Fibroblast of villous mesenchyme (primary cell): Measurements from ENCODE around the gene TMEM150A. TPM values are rescaled to one million over a fixed set of nuclear protein-coding genes. Genes with fewer than 3 reads are reported as not detected.
A peak's percentile ranks its signal among the peaks of the same experiment; 100 is the strongest.
"Not testable (repeated sequence)": the region's sequence is repeated elsewhere in the genome, so short reads cannot be mapped to it uniquely, and the experiment has no call there.

Source experiments
- DNase-seq: peaks from one replicate; pipeline ENCODE4 v3.0.0-alpha.2; 2010; ENCODE audit warnings: low read depth
- H3K4me3 ChIP-seq: 2 replicates; pipeline ENCODE4 v1.5.1; 2011; ENCODE audit warnings: low read depth, mild to moderate bottlenecking, low read length
- CTCF ChIP-seq: IDR thresholded peaks from 2 replicates; pipeline ENCODE4 v1.5.1; 2012; ENCODE audit warnings: low read depth, mild to moderate bottlenecking, low read length; ENCODE audit not compliant: insufficient read depth
- total RNA-seq: library from RNA; depleted of rRNA; stranded (reverse); fragments of >200 nt; gene quantifications from 2 replicates; pipeline ENCODE4 v1.2.3, GENCODE V29; 2012

The TMEM150A gene
- total RNA-seq, 1 donor, result 8.6 TPM

- TF ChIP-seq CTCF, result no peak
- DNase-seq, result peak; percentile 66
- H3K4me3 ChIP-seq, result no peak overlapping the region
Observed at GRCh38 chr2:85628658-85629057, 26.2 kb upstream of the TMEM150A start.

- TF ChIP-seq CTCF, result no peak
- H3K4me3 ChIP-seq, result no peak overlapping the region
- no peak for DNase-seq
Observed at GRCh38 chr2:85623991-85624390, 21.5 kb upstream of the TMEM150A start.

GRCh38 chr2:85621338-85621737 is 18.8 kb upstream of the TMEM150A start:
- DNase-seq, result no peak
- TF ChIP-seq CTCF, result no peak
- H3K4me3 ChIP-seq, result no peak overlapping the region

- no peak overlapping the region for H3K4me3 ChIP-seq
- TF ChIP-seq CTCF, result no peak
- DNase-seq, result no peak
Observed at GRCh38 chr2:85619617-85620016, 17.1 kb upstream of the TMEM150A start.

- H3K4me3 ChIP-seq, DNase-seq: not testable (repeated sequence)
Observed at GRCh38 chr2:85617723-85618122, 15.2 kb upstream of the TMEM150A start.

GRCh38 chr2:85615413-85615728 is 12.9 kb upstream of the TMEM150A start:
- H3K4me3 ChIP-seq, result no peak overlapping the region
- no peak for TF ChIP-seq CTCF
- DNase-seq, result no peak

- not testable (repeated sequence) for H3K4me3 ChIP-seq, DNase-seq
Observed at GRCh38 chr2:85614757-85615156, 12.3 kb upstream of the TMEM150A start.

GRCh38 chr2:85613717-85614515 is 11.4 kb upstream of the TMEM150A start:
- H3K4me3 ChIP-seq, result no peak overlapping the region
- no peak for DNase-seq

More at GRCh38 chr2:85613717-85614515, 11.4 kb upstream of the TMEM150A start:
- TF ChIP-seq CTCF, result no peak
